ENCODE results near the gene IDH2.

- no peak for TF ChIP-seq CTCF (IDR thresholded peaks at IDR 0.05)
- TF ChIP-seq EZH2 (IDR thresholded peaks at IDR 0.05) = no peak
Measured at GRCh38 chr15:90074916-90075315, 27.4 kb downstream of the IDH2 start.

Data from neural progenitor cell (in vitro differentiated cells).